HFF-Myc (cell line): ENCODE measurements around the gene EP400.

ENCODE experiments used
- DNase-seq: peaks from one replicate; pipeline ENCODE4 v3.0.0-alpha.2; 2011; ENCODE audit warnings: low read depth; ENCODE audit errors: extremely low read depth
- H3K4me3 ChIP-seq: replicated peaks from 2 replicates; pipeline ENCODE4 v1.5.1; 2011; ENCODE audit warnings: low read depth, mild to moderate bottlenecking, control low read depth, low read length
- CTCF ChIP-seq: IDR thresholded peaks from 2 replicates; pipeline ENCODE4 v1.5.1; 2012; ENCODE audit warnings: mild to moderate bottlenecking, low read depth, low read length, control low read depth; ENCODE audit errors: missing control alignments

Gene EP400

GRCh38 chr12:132129007-132129406, 179.3 kb downstream of the EP400 start:
- no peak for TF ChIP-seq CTCF

DNA sequence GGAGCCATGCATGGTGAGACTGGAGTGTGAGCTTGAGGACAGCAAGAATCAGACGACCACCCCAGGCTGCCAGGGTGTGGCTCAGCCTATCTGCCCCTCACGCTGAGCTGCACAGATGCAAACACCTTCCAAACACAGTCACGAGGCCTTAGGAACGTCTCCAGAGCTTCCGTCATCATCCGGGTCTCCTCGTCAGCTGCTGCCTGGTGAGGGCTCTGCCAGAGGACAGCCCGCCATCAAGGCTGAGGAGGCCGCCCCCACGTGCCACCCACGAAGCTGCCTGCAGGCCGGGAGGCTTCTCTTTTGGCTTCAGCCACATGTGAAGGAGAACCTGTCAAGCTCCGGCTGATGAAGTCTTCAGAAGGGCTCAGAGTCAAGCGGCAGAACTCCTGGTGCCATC, 180.9 kb downstream of the EP400 start:
- H3K4me3 ChIP-seq, result no peak overlapping the region
- TF ChIP-seq CTCF, result no peak
- DNase-seq, result no peak

More at GRCh38 chr12:132129007-132129406, 179.3 kb downstream of the EP400 start:
- DNase-seq, result no peak
- H3K4me3 ChIP-seq, result no peak overlapping the region
